Measurements from ENCODE around the gene OVOL2.

OVOL2 gene

DNA sequence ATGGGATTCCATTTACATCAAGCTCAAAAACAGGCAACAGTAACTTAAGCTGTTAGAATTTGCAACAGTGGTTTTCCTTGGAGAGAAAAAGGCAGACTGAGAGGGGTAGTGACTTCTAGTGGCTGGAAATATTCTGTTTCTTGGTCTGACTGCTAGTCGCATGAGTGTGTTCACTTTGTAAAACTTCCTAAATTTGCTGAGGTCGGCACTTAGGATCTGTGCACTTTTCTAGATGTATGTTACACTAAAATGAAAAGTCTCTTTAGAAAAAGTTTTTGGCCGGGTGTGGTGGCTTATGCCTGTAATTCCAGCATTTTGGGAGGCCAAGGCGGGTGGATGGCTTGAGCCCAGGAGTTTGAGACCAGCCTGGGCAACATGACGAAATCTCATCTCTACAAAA is 18.7 kb downstream of the OVOL2 start:
- Histone ChIP-seq H3K9me3 (ENCODE audit: severe bottlenecking) (no peaks in the 10 kb centered on the region), H3K27me3 (ENCODE audit: insufficient read depth, low read depth, severe bottlenecking) (no peaks in the 10 kb centered on the region), H3K36me3 (peaks cover 2% of the 10 kb centered on the region; the same call in 1 of the 2 replicates), H3K4me3 (ENCODE audit: low read depth, low read length) (no peak overlapping the region), H3K27ac (no peak overlapping the region)
- DNase-seq: no peak
- TF ChIP-seq, protein P1, sequence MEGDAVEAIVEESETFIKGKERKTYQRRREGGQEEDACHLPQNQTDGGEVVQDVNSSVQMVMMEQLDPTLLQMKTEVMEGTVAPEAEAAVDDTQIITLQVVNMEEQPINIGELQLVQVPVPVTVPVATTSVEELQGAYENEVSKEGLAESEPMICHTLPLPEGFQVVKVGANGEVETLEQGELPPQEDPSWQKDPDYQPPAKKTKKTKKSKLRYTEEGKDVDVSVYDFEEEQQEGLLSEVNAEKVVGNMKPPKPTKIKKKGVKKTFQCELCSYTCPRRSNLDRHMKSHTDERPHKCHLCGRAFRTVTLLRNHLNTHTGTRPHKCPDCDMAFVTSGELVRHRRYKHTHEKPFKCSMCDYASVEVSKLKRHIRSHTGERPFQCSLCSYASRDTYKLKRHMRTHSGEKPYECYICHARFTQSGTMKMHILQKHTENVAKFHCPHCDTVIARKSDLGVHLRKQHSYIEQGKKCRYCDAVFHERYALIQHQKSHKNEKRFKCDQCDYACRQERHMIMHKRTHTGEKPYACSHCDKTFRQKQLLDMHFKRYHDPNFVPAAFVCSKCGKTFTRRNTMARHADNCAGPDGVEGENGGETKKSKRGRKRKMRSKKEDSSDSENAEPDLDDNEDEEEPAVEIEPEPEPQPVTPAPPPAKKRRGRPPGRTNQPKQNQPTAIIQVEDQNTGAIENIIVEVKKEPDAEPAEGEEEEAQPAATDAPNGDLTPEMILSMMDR (IDR thresholded peaks at IDR 0.05; ENCODE audit: low read depth, low read length): no peak

DNA sequence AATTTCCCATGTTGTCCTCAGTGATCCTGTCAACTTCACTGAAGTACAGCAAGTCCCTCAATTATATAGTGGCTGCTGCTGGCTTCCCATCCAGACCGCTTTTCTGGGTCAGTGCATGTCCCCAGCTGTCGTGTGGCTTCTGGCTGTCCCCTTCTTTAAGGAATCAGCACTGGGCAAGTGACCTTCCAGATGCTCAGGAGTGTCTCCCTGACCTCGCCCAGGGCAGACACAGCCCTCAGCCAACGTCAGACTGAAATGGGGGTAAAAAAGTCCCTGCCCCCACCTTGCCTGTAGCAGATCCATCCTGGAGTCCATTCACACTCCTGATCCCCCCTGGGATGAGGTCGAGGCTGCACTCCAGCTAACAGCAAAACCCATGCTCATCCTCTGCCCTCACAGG is 23.7 kb downstream of the OVOL2 start:
- Histone ChIP-seq H3K27me3 (ENCODE audit: insufficient read depth, low read depth, severe bottlenecking) (no peaks in the 10 kb centered on the region), H3K9me3 (ENCODE audit: severe bottlenecking) (no peaks in the 10 kb centered on the region), H3K27ac (no peak overlapping the region), H3K36me3 (no peaks in the 10 kb centered on the region; the same call in 1 of the 2 replicates), H3K4me3 (ENCODE audit: low read depth, low read length) (no peak overlapping the region)
- no peak for DNase-seq
- TF ChIP-seq, protein P1 (IDR thresholded peaks at IDR 0.05; ENCODE audit: low read depth, low read length): no peak

DNA sequence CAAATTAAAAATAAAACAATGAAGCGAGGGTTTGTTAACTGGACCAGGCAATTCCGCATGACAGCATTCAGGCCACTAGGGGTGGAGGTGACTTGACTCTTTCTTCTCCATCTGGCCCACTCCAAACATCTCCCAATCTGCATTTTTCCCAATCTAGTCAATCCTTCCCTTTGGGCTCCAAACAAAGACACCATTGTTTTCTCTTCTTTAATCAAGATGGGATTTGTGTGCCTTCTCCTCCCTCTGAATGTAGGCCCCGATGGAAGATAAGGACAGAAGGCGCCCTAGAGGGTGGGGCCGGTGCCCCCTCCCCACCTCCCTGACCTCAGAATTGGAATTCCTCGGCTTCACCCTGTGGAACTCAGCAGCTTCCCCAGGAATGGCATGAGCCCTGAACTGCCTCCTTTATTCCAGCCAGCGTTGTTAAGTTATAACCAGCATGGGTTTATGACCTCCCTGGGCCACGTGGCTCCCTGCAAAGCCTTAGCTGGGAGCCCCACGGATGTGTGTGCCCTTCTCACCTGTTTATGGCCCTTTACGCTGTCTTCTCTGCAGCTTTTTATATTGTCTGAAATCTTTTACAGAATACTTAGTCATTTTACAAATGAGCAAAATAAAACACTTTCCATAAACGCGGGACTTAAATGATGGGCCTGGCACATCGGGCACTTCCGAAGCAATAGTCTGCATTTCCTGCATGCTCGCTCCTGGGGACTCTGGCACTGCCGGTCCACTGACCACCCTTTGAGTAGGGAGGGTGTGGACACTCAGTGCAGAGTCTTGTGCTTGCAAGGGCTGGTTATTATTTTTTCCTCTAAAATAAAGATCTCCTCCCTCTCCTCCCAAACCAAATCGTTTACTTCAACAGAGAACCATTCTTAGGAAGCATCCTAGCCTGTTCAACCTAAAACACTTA is 24.5 kb downstream of the OVOL2 start:
- no peaks in the 10 kb centered on the region for H3K9me3 ChIP-seq (ENCODE audit: severe bottlenecking)
- H3K4me3 ChIP-seq (ENCODE audit: low read depth, low read length): no peak overlapping the region
- TF ChIP-seq, protein P1 (IDR thresholded peaks at IDR 0.05; ENCODE audit: low read depth, low read length): peak; percentile 39
- no peak overlapping the region for H3K27ac ChIP-seq
- no peaks in the 10 kb centered on the region; the same call in 1 of the 2 replicates for H3K36me3 ChIP-seq
- H3K27me3 ChIP-seq (ENCODE audit: insufficient read depth, low read depth, severe bottlenecking): no peaks in the 10 kb centered on the region
- no peak for DNase-seq

DNA sequence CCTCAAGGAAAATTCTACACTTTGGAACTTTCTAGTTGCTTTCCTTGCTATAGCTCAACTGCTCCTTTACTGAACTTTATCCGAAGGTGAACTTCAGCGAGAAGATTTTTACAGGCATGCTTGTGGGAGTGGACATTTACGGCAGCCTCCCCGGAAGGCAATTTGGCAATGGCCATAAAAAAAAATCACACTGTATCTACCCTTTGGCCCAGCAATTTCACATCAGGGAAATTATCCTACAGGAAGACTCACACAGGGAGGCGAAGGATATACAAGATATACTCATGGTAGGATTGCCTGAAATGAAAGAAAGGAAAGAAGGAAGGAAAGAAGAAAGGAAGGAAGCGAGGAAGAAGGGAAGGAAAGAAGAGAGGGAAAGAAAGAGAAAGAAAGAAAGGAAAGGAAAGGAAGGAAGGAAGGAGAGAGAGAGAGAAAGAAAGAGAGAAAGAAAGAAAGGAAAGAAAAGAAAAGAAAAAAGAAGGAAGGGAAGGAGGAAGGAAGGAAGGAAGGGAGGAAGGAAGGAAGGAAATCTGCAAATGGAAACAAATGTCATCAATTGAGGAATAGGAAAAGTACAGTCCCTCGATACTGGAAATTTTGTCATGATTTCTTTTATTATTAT is 25.7 kb downstream of the OVOL2 start:
- Histone ChIP-seq H3K4me3 (ENCODE audit: low read depth, low read length) (no peak overlapping the region), H3K27me3 (ENCODE audit: insufficient read depth, low read depth, severe bottlenecking) (no peaks in the 10 kb centered on the region)
- TF ChIP-seq, protein P1 (IDR thresholded peaks at IDR 0.05; ENCODE audit: low read depth, low read length): no peak

DNA sequence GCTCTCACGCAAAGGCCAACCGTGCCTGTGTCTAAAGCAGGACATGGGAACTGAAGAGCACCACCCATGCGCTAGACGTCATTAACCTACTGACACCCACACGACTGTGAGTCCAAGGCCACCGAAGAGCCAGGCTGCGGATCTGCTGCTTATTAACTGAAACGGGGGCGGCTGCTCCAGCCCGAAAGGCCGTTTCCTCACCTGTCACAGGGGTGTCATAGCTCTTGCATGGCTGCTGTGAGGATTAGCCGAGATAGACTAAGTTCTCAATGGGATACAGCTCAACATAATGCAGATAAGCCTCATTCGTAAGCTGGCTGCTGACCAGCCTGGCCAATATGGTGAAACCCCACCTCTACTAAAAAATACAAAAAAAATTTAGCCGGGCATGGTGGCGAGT is 26.7 kb downstream of the OVOL2 start:
- Histone ChIP-seq H3K36me3 (no peaks in the 10 kb centered on the region; the same call in 1 of the 2 replicates), H3K27ac (no peak overlapping the region), H3K27me3 (ENCODE audit: insufficient read depth, low read depth, severe bottlenecking) (no peaks in the 10 kb centered on the region), H3K4me3 (ENCODE audit: low read depth, low read length) (no peak overlapping the region), H3K9me3 (ENCODE audit: severe bottlenecking) (no peaks in the 10 kb centered on the region)
- peak; percentile 57 for DNase-seq
- TF ChIP-seq, protein P1 (IDR thresholded peaks at IDR 0.05; ENCODE audit: low read depth, low read length): no peak

More for the DNA sequence above, 25.7 kb downstream of the OVOL2 start:
- no peak for DNase-seq
- no peak overlapping the region for H3K27ac ChIP-seq
- no peaks in the 10 kb centered on the region for H3K9me3 ChIP-seq (ENCODE audit: severe bottlenecking)
- H3K36me3 ChIP-seq: no peaks in the 10 kb centered on the region; the same call in 1 of the 2 replicates
